PC-9 (cell line): Measurements from ENCODE around the gene CCR9.

ENCODE experiments used
- EZH2 ChIP-seq: fragments of 200-600 bp; sonication (generic); IDR thresholded peaks from 2 replicates; pipeline ENCODE4 v1.8.0; 2017; ENCODE audit warnings: antibody characterized with exemption, low read depth
- TF ChIP-seq, protein P1 (sequence below): fragments of 200-600 bp; sonication (generic); conservative IDR thresholded peaks from 2 replicates; pipeline ENCODE4 v1.6.1; 2017; ENCODE audit warnings: mixed run types, antibody characterized with exemption, mild to moderate bottlenecking, moderate library complexity

DNA sequence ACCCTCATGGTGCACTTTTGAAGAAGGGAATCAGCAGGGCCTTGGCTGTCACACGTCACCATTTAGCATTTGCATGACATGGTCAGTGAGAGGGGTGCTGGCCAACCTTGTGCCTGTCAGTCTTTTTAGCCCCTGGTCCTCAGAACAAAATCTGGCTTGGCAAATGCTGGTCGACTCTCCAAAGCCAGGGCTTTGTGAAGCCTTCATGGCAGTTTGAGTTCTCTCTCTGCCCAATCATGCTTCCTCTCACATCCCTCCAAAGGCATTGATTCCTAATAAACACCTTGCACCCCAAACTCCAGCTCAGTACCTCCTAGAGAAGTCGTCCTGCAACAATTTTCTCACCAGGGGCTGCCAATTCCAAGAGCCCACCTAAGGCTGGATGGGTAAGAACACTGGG, 19.4 kb downstream of the CCR9 start:
- TF ChIP-seq, protein P1, sequence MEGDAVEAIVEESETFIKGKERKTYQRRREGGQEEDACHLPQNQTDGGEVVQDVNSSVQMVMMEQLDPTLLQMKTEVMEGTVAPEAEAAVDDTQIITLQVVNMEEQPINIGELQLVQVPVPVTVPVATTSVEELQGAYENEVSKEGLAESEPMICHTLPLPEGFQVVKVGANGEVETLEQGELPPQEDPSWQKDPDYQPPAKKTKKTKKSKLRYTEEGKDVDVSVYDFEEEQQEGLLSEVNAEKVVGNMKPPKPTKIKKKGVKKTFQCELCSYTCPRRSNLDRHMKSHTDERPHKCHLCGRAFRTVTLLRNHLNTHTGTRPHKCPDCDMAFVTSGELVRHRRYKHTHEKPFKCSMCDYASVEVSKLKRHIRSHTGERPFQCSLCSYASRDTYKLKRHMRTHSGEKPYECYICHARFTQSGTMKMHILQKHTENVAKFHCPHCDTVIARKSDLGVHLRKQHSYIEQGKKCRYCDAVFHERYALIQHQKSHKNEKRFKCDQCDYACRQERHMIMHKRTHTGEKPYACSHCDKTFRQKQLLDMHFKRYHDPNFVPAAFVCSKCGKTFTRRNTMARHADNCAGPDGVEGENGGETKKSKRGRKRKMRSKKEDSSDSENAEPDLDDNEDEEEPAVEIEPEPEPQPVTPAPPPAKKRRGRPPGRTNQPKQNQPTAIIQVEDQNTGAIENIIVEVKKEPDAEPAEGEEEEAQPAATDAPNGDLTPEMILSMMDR, result no peak
- TF ChIP-seq EZH2, result no peak
